Measurements from ENCODE around the gene CEND1.

Gene CEND1

DNA sequence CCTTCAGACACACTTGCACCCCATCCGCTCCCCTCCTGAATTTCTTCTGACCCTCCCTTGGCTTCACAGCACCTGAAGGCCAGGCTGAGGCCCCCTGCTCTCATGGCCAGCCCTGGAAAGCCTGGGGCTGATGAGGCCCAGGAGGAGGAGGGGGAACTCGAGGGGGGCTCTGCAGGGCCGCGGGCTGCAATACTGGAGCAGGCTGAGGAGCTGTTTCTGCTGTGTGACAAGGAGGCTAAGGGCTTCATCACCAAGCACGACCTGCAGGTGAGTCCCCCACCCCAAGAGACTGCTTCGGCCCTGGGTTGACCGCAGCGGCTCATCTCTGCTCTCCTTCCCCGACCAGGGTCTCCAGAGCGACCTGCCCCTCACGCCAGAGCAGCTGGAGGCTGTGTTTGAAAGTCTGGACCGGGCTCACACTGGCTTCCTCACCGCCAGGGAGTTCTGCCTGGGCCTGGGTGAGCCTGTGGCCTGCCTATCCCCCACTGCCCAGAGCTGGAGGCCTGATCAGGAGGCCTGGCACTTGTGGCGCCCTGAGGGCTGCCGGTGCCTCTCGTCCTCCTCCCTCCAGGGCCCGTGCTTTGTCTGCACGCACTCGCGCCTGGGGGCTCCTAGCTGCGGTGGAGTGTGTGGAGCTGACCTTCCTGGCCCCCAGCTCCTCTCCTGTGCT, 38.8 kb upstream of the CEND1 start:
- H3K27ac ChIP-seq (ENCODE audit: poor library complexity, severe bottlenecking) = no peak overlapping the region
- H3K4me1 ChIP-seq (ENCODE audit: insufficient read depth, poor library complexity, severe bottlenecking) = peaks cover 3% of the 10 kb centered on the region
- TF ChIP-seq CTCF (IDR thresholded peaks at IDR 0.05; ENCODE audit: poor library complexity, severe bottlenecking) = no peak
- H3K4me3 ChIP-seq (ENCODE audit: severe bottlenecking) = no peak overlapping the region
- H3K27me3 ChIP-seq (ENCODE audit: insufficient read depth, poor library complexity, severe bottlenecking) = peaks cover 18% of the 10 kb centered on the region
- DNase-seq (ENCODE audit: low spot score) = no peak
- H3K36me3 ChIP-seq (ENCODE audit: low read depth) = no peaks in the 10 kb centered on the region
- ATAC-seq (ENCODE audit: low read depth) = no peak
- no peaks in the 10 kb centered on the region for H3K9me3 ChIP-seq (ENCODE audit: severe bottlenecking)

DNA sequence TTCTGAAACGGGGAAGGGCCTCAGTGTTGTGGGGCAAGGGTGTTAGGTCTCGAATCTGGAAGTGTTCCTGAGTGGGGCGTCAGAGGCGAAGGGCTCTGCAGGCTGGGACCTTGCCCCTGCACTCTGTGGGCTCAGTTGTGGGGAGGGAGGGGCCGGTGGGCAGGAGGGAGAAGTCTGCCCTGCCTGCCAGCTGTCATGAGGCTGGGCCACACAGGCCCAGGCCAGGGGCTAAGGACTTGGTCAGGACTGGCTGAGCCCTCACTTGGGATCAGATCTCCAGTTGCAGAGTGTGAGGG, 38.0 kb upstream of the CEND1 start, which contains the start of gene CRACR2B:
Gene CRACR2B (plus strand): TSS at position 23 of the 296 bp plus-strand sequence. CDS start 689 bp downstream, outside the sequence.
- ATAC-seq (ENCODE audit: low read depth) = no peak
- H3K4me3 ChIP-seq (ENCODE audit: severe bottlenecking) = peak within 1 kb of the TSS; percentile 24
- no peak for TF ChIP-seq CTCF (IDR thresholded peaks at IDR 0.05; ENCODE audit: poor library complexity, severe bottlenecking)
- H3K27ac ChIP-seq (ENCODE audit: poor library complexity, severe bottlenecking) = no peak within 1 kb of the TSS
- peaks cover 3% of the 10 kb centered on the region for H3K4me1 ChIP-seq (ENCODE audit: insufficient read depth, poor library complexity, severe bottlenecking)
- DNase-seq (ENCODE audit: low spot score) = no peak
- peaks cover 18% of the 10 kb centered on the region for H3K27me3 ChIP-seq (ENCODE audit: insufficient read depth, poor library complexity, severe bottlenecking)
- no peaks in the 10 kb centered on the region for H3K36me3 ChIP-seq (ENCODE audit: low read depth)
- no peaks in the 10 kb centered on the region for H3K9me3 ChIP-seq (ENCODE audit: severe bottlenecking)

DNA sequence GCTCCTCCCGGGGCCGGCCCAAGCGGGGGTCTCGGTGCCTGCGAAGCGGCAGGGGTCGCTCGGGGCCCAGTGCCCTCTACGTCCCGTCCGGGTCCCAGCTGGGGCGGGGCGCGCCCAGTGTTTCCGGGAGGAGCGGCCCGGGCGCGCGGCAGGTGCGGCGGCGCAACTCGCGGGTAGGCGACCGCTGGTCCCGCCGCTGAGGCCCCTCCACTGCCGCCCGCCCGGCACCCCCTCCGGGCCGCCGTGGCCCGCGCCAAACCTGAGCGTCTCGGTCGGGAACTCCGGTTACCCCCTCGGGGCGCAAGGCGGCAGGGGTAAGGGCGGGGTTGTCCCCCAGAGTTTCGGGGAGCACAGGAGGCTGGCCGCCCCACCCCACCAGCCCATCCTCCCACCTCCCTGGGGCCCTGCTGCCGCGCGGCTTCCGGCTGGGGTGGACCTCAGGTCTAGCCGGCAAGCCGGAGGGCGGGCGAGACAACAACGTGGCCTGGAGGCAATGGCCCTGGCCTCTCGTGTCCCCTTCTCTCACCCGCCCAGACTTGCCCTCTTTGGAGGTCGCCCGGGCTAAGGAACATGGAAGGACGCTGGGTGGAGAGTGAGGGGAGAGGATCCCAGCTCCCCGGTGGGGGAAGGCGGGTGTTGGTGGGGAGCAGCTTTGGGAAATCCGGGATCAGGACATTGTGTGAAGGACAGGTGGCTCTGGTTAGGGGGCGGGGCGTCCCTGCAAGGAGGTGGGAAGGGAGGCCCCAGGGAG, 37.4 kb upstream of the CEND1 start:
- DNase-seq (ENCODE audit: low spot score) = no peak
- Histone ChIP-seq H3K27ac (ENCODE audit: poor library complexity, severe bottlenecking) (no peak overlapping the region), H3K4me3 (ENCODE audit: severe bottlenecking) (peak overlapping the region; percentile 24)

GRCh38 chr11:826836-827145, 36.9 kb upstream of the CEND1 start:
- Histone ChIP-seq H3K9me3 (ENCODE audit: severe bottlenecking) (no peaks in the 10 kb centered on the region), H3K4me3 (ENCODE audit: severe bottlenecking) (peak overlapping the region; percentile 24), H3K27ac (ENCODE audit: poor library complexity, severe bottlenecking) (no peak overlapping the region), H3K36me3 (ENCODE audit: low read depth) (no peaks in the 10 kb centered on the region), H3K27me3 (ENCODE audit: insufficient read depth, poor library complexity, severe bottlenecking) (peaks cover 18% of the 10 kb centered on the region), H3K4me1 (ENCODE audit: insufficient read depth, poor library complexity, severe bottlenecking) (peaks cover 3% of the 10 kb centered on the region)
- TF ChIP-seq CTCF (IDR thresholded peaks at IDR 0.05; ENCODE audit: poor library complexity, severe bottlenecking) = no peak
- ATAC-seq (ENCODE audit: low read depth) (no peak), DNase-seq (ENCODE audit: low spot score) (no peak)

More for the DNA sequence above, 37.4 kb upstream of the CEND1 start:
- no peaks in the 10 kb centered on the region for H3K9me3 ChIP-seq (ENCODE audit: severe bottlenecking)
- peaks cover 18% of the 10 kb centered on the region for H3K27me3 ChIP-seq (ENCODE audit: insufficient read depth, poor library complexity, severe bottlenecking)
- TF ChIP-seq CTCF (IDR thresholded peaks at IDR 0.05; ENCODE audit: poor library complexity, severe bottlenecking) = no peak
- H3K36me3 ChIP-seq (ENCODE audit: low read depth) = no peaks in the 10 kb centered on the region
- ATAC-seq (ENCODE audit: low read depth) = no peak
- H3K4me1 ChIP-seq (ENCODE audit: insufficient read depth, poor library complexity, severe bottlenecking) = peaks cover 3% of the 10 kb centered on the region

DNA sequence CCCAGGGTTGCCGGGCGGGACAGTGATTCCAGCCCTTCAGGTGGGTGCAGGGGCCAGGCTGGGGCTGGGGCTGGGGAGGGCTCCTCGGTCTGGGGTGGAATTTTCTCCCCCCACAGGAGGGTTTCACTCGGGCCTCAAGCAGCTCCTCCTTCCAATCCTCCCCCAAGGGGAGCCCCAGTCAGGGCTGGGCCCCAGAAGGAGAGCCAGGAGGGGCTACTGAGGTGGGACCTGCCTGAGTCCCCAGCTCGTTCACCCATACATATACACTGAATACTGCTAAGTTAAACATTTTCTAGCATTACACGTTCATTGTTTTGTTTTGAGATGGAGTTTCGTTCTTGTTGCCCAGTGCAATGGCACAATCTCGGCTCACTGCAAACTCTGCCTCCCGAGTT, 36.3 kb upstream of the CEND1 start:
- no peaks in the 10 kb centered on the region for H3K36me3 ChIP-seq (ENCODE audit: low read depth)
- DNase-seq (ENCODE audit: low spot score) (no peak), ATAC-seq (ENCODE audit: low read depth) (no peak)
- H3K9me3 ChIP-seq (ENCODE audit: severe bottlenecking) = no peaks in the 10 kb centered on the region
- no peak overlapping the region for H3K27ac ChIP-seq (ENCODE audit: poor library complexity, severe bottlenecking)
- peaks cover 7% of the 10 kb centered on the region for H3K4me1 ChIP-seq (ENCODE audit: insufficient read depth, poor library complexity, severe bottlenecking)
- peaks cover 18% of the 10 kb centered on the region for H3K27me3 ChIP-seq (ENCODE audit: insufficient read depth, poor library complexity, severe bottlenecking)
- H3K4me3 ChIP-seq (ENCODE audit: severe bottlenecking) = no peak overlapping the region
- no peak for TF ChIP-seq CTCF (IDR thresholded peaks at IDR 0.05; ENCODE audit: poor library complexity, severe bottlenecking)
